ENCODE results near the gene ATG2B. TPM values are rescaled to one million over a fixed set of nuclear protein-coding genes. Genes with fewer than 3 reads are reported as not detected.

Gene ATG2B
- total RNA-seq, 2 experiments from 2014 or later: 15.7 to 23.7 TPM

DNA sequence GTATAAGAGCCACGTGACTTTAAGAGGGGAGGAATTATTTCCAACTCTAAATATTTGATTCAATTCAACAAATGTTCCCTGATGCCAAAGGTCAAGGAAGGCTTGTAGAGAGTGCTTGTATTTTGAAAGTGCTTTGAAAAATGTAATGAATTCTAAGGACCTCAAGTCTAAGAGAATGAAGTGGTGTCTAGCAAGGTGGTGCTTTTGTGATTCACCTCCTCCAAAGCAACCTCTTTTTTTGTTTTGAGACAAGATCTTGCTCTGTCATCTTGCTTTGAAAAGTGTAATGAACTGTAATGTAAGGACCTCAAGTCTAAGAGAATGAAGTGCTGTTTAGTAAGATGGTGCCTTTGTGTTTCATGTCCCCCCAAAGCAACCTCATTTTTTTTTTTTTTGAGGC, 42.5 kb upstream of the ATG2B start:
- Histone ChIP-seq H3K27ac (ENCODE audit: low read depth, low read length, poor library complexity, severe bottlenecking) (no peak overlapping the region), H2AFZ (ENCODE audit: low read length) (no peak overlapping the region), H3K9me2 (ENCODE audit: insufficient read depth, low read length) (no peaks in the 10 kb centered on the region), H4K20me1 (ENCODE audit: insufficient read depth, low read length) (no peaks in the 10 kb centered on the region), H3K79me2 (ENCODE audit: insufficient read depth, low read depth, low read length) (no peaks in the 10 kb centered on the region), H3K4me3 (ENCODE audit: low read depth, low read length, poor library complexity, severe bottlenecking) (no peak overlapping the region), H3K36me3 (ENCODE audit: insufficient read depth, low read length) (no peaks in the 10 kb centered on the region), H3K9me3 (ENCODE audit: low read length) (no peaks in the 10 kb centered on the region), H3K4me1 (ENCODE audit: insufficient read depth, low read length, poor library complexity, severe bottlenecking) (no peaks in the 10 kb centered on the region), H3K4me2 (ENCODE audit: low read length) (no peak overlapping the region)
- ChIA-PET CTCF (ENCODE audit: unreplicated experiment) (no interaction called here), POLR2A (no interaction called here)
- TF ChIP-seq EZH2phosphoT487 (IDR thresholded peaks at IDR 0.05; ENCODE audit: borderline replicate concordance, low read depth, low read length): no peak
- TF ChIP-seq, protein P1, sequence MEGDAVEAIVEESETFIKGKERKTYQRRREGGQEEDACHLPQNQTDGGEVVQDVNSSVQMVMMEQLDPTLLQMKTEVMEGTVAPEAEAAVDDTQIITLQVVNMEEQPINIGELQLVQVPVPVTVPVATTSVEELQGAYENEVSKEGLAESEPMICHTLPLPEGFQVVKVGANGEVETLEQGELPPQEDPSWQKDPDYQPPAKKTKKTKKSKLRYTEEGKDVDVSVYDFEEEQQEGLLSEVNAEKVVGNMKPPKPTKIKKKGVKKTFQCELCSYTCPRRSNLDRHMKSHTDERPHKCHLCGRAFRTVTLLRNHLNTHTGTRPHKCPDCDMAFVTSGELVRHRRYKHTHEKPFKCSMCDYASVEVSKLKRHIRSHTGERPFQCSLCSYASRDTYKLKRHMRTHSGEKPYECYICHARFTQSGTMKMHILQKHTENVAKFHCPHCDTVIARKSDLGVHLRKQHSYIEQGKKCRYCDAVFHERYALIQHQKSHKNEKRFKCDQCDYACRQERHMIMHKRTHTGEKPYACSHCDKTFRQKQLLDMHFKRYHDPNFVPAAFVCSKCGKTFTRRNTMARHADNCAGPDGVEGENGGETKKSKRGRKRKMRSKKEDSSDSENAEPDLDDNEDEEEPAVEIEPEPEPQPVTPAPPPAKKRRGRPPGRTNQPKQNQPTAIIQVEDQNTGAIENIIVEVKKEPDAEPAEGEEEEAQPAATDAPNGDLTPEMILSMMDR (conservative IDR thresholded peaks at IDR 0.05; ENCODE audit: low read length): no peak
- DNase-seq (ENCODE audit: low spot score): no peak
- intact Hi-C loops (cut with micrococcal nuclease; ENCODE audit: unreplicated experiment): no loop called here
- no TSS peak for BruUV-seq (replicated peaks)

DNA sequence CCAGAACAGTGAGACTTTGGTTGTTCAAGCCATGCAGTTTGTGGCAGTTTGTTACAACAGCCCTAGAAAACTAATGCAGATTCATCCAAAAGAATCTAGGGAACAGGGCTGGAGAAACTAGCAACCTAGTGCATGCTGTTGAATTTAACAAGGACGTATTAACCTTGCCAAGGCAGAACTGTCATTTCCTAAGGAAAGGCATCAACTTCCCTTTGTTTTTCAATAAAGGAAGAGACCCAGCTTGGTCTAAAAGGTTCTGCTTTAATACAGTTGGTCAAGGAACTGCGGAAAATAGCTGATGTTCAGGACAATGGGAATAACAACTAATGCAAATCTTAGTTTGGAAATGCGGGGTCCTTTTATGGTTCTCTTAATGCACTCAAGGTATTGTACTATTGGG, 40.3 kb upstream of the ATG2B start:
- Histone ChIP-seq H4K20me1 (ENCODE audit: insufficient read depth, low read length) (no peaks in the 10 kb centered on the region), H3K27ac (ENCODE audit: low read depth, low read length, poor library complexity, severe bottlenecking) (no peak overlapping the region), H3K79me2 (ENCODE audit: insufficient read depth, low read depth, low read length) (no peaks in the 10 kb centered on the region)

DNA sequence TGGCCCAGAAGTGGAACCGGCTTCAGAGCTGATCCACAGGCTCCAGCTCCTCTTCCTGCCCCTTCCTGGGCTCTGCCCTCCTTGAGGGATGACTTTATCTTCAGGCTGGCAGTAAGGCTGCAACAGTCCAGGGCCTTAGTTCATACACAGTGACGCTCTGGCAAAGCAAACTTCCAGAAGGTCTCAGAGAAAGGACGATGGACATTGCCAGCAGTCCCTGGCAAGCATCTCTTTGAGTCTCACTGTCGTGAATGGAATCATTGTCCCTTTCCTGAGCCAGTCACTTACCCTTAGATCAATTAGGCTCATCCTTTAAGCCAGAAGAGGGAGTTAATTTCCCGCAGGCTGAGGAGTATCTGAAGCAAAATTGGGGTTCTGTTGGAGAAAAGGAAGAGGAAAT, 37.4 kb upstream of the ATG2B start:
- no peaks in the 10 kb centered on the region for H3K36me3 ChIP-seq (ENCODE audit: insufficient read depth, low read length)
- H3K9me3 ChIP-seq (ENCODE audit: low read length): no peaks in the 10 kb centered on the region
- H3K4me3 ChIP-seq (ENCODE audit: low read depth, low read length, poor library complexity, severe bottlenecking): no peak overlapping the region
- POLR2A ChIA-PET: no interaction called here
- CTCF ChIA-PET (ENCODE audit: unreplicated experiment): no interaction called here
- H3K79me2 ChIP-seq (ENCODE audit: insufficient read depth, low read depth, low read length): no peaks in the 10 kb centered on the region
- H3K27ac ChIP-seq (ENCODE audit: low read depth, low read length, poor library complexity, severe bottlenecking): no peak overlapping the region
- H2AFZ ChIP-seq (ENCODE audit: low read length): no peak overlapping the region
- no TSS peak for BruUV-seq (replicated peaks)
- TF ChIP-seq, protein P1 (conservative IDR thresholded peaks at IDR 0.05; ENCODE audit: low read length): no peak
- TF ChIP-seq EZH2phosphoT487 (IDR thresholded peaks at IDR 0.05; ENCODE audit: borderline replicate concordance, low read depth, low read length): no peak
- DNase-seq (ENCODE audit: low spot score): no peak
- intact Hi-C loops (cut with micrococcal nuclease; ENCODE audit: unreplicated experiment): no loop called here
- H3K4me2 ChIP-seq (ENCODE audit: low read length): no peak overlapping the region
- no peaks in the 10 kb centered on the region for H4K20me1 ChIP-seq (ENCODE audit: insufficient read depth, low read length)
- H3K9me2 ChIP-seq (ENCODE audit: insufficient read depth, low read length): no peaks in the 10 kb centered on the region
- no peaks in the 10 kb centered on the region for H3K4me1 ChIP-seq (ENCODE audit: insufficient read depth, low read length, poor library complexity, severe bottlenecking)

More for the DNA sequence above, 40.3 kb upstream of the ATG2B start:
- H3K9me2 ChIP-seq (ENCODE audit: insufficient read depth, low read length): no peaks in the 10 kb centered on the region
- H3K4me2 ChIP-seq (ENCODE audit: low read length): no peak overlapping the region
- TF ChIP-seq, protein P1 (conservative IDR thresholded peaks at IDR 0.05; ENCODE audit: low read length): no peak
- no peak for TF ChIP-seq EZH2phosphoT487 (IDR thresholded peaks at IDR 0.05; ENCODE audit: borderline replicate concordance, low read depth, low read length)
- H3K36me3 ChIP-seq (ENCODE audit: insufficient read depth, low read length): no peaks in the 10 kb centered on the region
- H3K4me3 ChIP-seq (ENCODE audit: low read depth, low read length, poor library complexity, severe bottlenecking): no peak overlapping the region
- BruUV-seq (replicated peaks): no TSS peak
- ChIA-PET CTCF (ENCODE audit: unreplicated experiment) (no interaction called here), POLR2A (interaction anchor here (0.9 kb wide), 1 partner anchor 111 kb away, joined by 4 read pairs; no protein-coding TSS in a partner anchor)
- H3K9me3 ChIP-seq (ENCODE audit: low read length): no peaks in the 10 kb centered on the region
- DNase-seq (ENCODE audit: low spot score): no peak
- intact Hi-C loops (cut with micrococcal nuclease; ENCODE audit: unreplicated experiment): no loop called here
- H3K4me1 ChIP-seq (ENCODE audit: insufficient read depth, low read length, poor library complexity, severe bottlenecking): no peaks in the 10 kb centered on the region
- no peak overlapping the region for H2AFZ ChIP-seq (ENCODE audit: low read length)

Measured in OCI-LY7 (cell line).